ENCODE results near the gene RBL1. TPM values are rescaled to one million over a fixed set of nuclear protein-coding genes. Genes with fewer than 3 reads are reported as not detected.
"Not testable (repeated sequence)": the region's sequence is repeated elsewhere in the genome, so short reads cannot be mapped to it uniquely, and the experiment has no call there.

Gene RBL1
- total RNA-seq, 1 experiment from 2014 or later, result 14.6 TPM

- Histone ChIP-seq H4K20me1 (ENCODE audit: insufficient read depth) (no peaks in the 10 kb centered on the region), H3K9me3 (ENCODE audit: insufficient read depth, low read depth) (no peaks in the 10 kb centered on the region), H3K4me3 (no peak overlapping the region), H3K36me3 (ENCODE audit: low read depth) (no peaks in the 10 kb centered on the region), H3K27ac (no peak overlapping the region), H3F3A (ENCODE audit: insufficient read depth, low read depth) (no peaks in the 10 kb centered on the region), H3K79me2 (ENCODE audit: low read depth) (no peaks in the 10 kb centered on the region), H3K4me1 (replicated peaks; ENCODE audit: insufficient read depth) (no peaks in the 10 kb centered on the region), H3K4me2 (no peak overlapping the region), H3K9me2 (ENCODE audit: insufficient read depth) (no peaks in the 10 kb centered on the region), H2AFZ (no peak overlapping the region), H3K27me3 (ENCODE audit: insufficient read depth, low read depth) (no peaks in the 10 kb centered on the region)
- DNase-seq, result no peak
- no TSS peak for BruUV-seq (replicated peaks)
- POLR2A ChIA-PET (ENCODE audit: unreplicated experiment), result no interaction called here
- CTCF ChIA-PET, result no interaction called here
- intact Hi-C loops (cut with micrococcal nuclease; ENCODE audit: unreplicated experiment), result no loop called here
- TF ChIP-seq EZH2 (IDR thresholded peaks at IDR 0.05; ENCODE audit: low read depth), result no peak
- TF ChIP-seq, protein P1, sequence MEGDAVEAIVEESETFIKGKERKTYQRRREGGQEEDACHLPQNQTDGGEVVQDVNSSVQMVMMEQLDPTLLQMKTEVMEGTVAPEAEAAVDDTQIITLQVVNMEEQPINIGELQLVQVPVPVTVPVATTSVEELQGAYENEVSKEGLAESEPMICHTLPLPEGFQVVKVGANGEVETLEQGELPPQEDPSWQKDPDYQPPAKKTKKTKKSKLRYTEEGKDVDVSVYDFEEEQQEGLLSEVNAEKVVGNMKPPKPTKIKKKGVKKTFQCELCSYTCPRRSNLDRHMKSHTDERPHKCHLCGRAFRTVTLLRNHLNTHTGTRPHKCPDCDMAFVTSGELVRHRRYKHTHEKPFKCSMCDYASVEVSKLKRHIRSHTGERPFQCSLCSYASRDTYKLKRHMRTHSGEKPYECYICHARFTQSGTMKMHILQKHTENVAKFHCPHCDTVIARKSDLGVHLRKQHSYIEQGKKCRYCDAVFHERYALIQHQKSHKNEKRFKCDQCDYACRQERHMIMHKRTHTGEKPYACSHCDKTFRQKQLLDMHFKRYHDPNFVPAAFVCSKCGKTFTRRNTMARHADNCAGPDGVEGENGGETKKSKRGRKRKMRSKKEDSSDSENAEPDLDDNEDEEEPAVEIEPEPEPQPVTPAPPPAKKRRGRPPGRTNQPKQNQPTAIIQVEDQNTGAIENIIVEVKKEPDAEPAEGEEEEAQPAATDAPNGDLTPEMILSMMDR (conservative IDR thresholded peaks at IDR 0.05), result no peak
Measured at GRCh38 chr20:36998652-36999051, 97.1 kb downstream of the RBL1 start.

DNA sequence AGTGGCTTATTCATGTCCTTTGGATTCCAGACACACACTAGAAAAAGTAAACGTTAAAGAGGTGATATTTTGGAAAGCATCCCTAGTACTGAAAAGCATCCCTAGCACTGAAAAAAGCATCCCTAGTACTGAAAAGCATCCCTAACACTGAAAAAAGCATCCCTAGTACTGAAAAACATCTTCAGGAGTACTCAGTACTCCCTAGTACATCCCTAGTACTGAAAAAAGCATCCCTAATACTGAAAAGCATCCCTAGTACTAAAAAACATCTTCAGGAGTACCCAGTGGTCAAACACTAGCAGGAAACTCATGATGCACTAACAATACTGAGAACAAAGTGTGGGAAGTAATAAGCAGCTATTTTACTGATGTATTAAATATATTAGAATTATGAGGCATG is 98.7 kb downstream of the RBL1 start:
- POLR2A ChIA-PET (ENCODE audit: unreplicated experiment), result interaction anchor here (0.7 kb wide), 1 partner anchor 164 kb away, joined by 4 read pairs; no protein-coding TSS in a partner anchor
- H4K20me1 ChIP-seq (ENCODE audit: insufficient read depth), result no peaks in the 10 kb centered on the region
- BruUV-seq (replicated peaks), result no TSS peak

GRCh38 chr20:36994221-36994620 is 101.6 kb downstream of the RBL1 start:
- H2AFZ ChIP-seq; H3K27ac ChIP-seq; H3K36me3 ChIP-seq (ENCODE audit: low read depth); BruUV-seq (replicated peaks); POLR2A ChIA-PET (ENCODE audit: unreplicated experiment); intact Hi-C loops (cut with micrococcal nuclease; ENCODE audit: unreplicated experiment); H3K4me1 ChIP-seq (replicated peaks; ENCODE audit: insufficient read depth); H3K9me3 ChIP-seq (ENCODE audit: insufficient read depth, low read depth); H3K9me2 ChIP-seq (ENCODE audit: insufficient read depth); H3K27me3 ChIP-seq (ENCODE audit: insufficient read depth, low read depth); CTCF ChIA-PET; H3K4me2 ChIP-seq; DNase-seq; H4K20me1 ChIP-seq (ENCODE audit: insufficient read depth); H3K4me3 ChIP-seq; H3K79me2 ChIP-seq (ENCODE audit: low read depth); H3F3A ChIP-seq (ENCODE audit: insufficient read depth, low read depth): not testable (repeated sequence)

More for the DNA sequence above, 98.7 kb downstream of the RBL1 start:
- no peaks in the 10 kb centered on the region for H3K79me2 ChIP-seq (ENCODE audit: low read depth)
- no peak overlapping the region for H2AFZ ChIP-seq
- no peaks in the 10 kb centered on the region for H3K36me3 ChIP-seq (ENCODE audit: low read depth)
- no peak overlapping the region for H3K4me2 ChIP-seq
- no peaks in the 10 kb centered on the region for H3K9me2 ChIP-seq (ENCODE audit: insufficient read depth)
- no peaks in the 10 kb centered on the region for H3F3A ChIP-seq (ENCODE audit: insufficient read depth, low read depth)
- H3K27ac ChIP-seq, result no peak overlapping the region
- no peaks in the 10 kb centered on the region for H3K4me1 ChIP-seq (replicated peaks; ENCODE audit: insufficient read depth)
- DNase-seq, result no peak
- TF ChIP-seq EZH2 (IDR thresholded peaks at IDR 0.05; ENCODE audit: low read depth), result no peak
- TF ChIP-seq, protein P1 (conservative IDR thresholded peaks at IDR 0.05), result no peak
- no peaks in the 10 kb centered on the region for H3K27me3 ChIP-seq (ENCODE audit: insufficient read depth, low read depth)
- intact Hi-C loops (cut with micrococcal nuclease; ENCODE audit: unreplicated experiment), result no loop called here
- H3K4me3 ChIP-seq, result no peak overlapping the region
- CTCF ChIA-PET, result no interaction called here
- H3K9me3 ChIP-seq (ENCODE audit: insufficient read depth, low read depth), result 0 out of 2 replicates have a peak, but pooled peaks cover 5% of the 10 kb centered on the region

DNA sequence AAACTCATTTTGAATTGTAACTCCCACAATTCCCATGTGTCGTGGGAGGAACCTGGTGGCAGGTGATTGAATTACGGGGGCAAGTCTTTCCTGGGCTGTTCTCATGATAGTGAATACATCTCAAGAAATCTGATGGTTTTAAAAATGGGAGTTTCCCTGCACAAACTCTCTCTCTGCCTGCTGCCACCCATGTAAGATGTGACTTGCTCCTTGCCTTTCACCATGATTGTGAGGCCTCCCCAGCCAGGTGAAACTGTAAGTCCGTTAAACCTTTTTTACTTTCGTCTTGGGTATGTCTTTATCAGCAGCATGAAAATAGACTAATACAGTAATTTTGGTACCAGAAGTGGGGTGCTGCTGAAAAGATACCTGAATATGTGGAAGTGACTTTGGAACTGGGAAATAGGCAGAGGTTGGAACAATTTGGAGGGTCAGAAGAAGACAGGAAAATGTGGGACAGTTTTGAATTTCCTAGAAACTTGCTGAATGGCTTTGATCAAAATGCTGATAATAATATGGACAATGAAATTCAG is 102.9 kb downstream of the RBL1 start:
- ChIA-PET CTCF (no interaction called here), POLR2A (ENCODE audit: unreplicated experiment) (no interaction called here)
- intact Hi-C loops (cut with micrococcal nuclease; ENCODE audit: unreplicated experiment), result no loop called here

More for the DNA sequence above, 102.9 kb downstream of the RBL1 start:
- TF ChIP-seq, protein P1 (conservative IDR thresholded peaks at IDR 0.05), result no peak
- no peak for TF ChIP-seq EZH2 (IDR thresholded peaks at IDR 0.05; ENCODE audit: low read depth)
- Histone ChIP-seq H3K4me3 (no peak overlapping the region), H3K9me3 (ENCODE audit: insufficient read depth, low read depth) (0 out of 2 replicates have a peak, but pooled peaks cover 5% of the 10 kb centered on the region), H3K36me3 (ENCODE audit: low read depth) (no peaks in the 10 kb centered on the region), H2AFZ (no peak overlapping the region), H3K4me1 (replicated peaks; ENCODE audit: insufficient read depth) (no peaks in the 10 kb centered on the region), H3K27me3 (ENCODE audit: insufficient read depth, low read depth) (no peaks in the 10 kb centered on the region), H3K9me2 (ENCODE audit: insufficient read depth) (no peaks in the 10 kb centered on the region), H3K4me2 (no peak overlapping the region), H3F3A (ENCODE audit: insufficient read depth, low read depth) (no peaks in the 10 kb centered on the region), H3K27ac (no peak overlapping the region), H3K79me2 (ENCODE audit: low read depth) (no peaks in the 10 kb centered on the region), H4K20me1 (ENCODE audit: insufficient read depth) (no peaks in the 10 kb centered on the region; the same call in 1 of the 2 replicates)
- no TSS peak for BruUV-seq (replicated peaks)
- DNase-seq, result no peak

Measured in PC-9 (cell line).